GM19324 (cell line): ENCODE results near the gene DOCK4.
"Not testable (repeated sequence)": the region's sequence is repeated elsewhere in the genome, so short reads cannot be mapped to it uniquely, and the experiment has no call there.

Experiments
- ATAC-seq: cut with Tn5 transposase; IDR thresholded peaks from one replicate; pipeline ENCODE4 v1.9.1; 2021; ENCODE audit warnings: mild to moderate bottlenecking, moderate library complexity; ENCODE audit not compliant: unreplicated experiment, low FRiP score

Gene DOCK4

DNA sequence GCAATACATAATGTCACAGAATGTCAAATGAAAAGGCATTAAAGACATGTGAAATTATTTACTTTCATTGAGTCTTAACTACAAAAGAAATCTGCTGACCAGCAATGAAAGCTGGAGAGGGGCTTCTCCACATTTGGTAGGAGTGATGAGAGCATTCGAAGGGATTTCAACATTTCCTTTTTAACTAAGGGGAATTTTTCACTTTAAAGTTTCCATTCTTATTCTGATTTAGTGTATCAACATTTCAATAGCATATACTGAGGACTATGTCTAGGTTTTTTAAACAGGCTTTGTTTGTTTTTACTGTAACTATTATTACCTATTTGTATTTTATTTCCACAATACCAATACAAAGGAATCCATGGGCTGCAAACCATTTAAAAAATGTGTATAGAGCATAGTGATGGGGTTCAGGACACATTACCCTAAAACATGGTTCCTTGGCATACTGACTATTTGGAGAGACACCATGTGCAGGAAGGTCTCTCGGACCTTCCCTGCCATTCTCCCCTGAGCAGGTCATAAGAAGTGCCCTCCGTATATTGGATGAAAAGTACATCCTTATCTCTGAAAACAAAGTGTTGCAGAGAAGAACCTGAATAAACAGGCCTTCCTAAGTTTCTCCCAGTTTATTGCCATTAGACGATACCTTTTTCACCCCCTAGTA lies 278.7 kb downstream of the DOCK4 start:
- ATAC-seq: no peak

DNA sequence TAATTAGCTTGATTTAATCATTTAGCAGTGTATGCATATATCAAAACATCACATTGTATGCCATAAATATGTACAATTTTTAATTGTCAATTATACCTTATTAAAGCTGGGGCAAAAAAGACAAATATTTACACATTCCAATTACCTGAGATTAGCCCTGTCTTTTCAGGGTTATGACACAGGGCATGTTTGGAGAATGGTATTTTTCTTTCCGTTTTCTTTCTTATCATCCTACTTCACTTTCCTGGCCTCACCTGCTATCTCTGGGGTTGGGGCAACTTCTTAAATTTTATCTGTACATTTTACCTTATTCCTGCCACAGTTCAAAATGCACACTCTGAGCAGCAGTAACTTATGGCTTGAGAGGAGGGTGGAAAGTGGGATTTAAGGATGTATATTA lies 285.9 kb downstream of the DOCK4 start:
- ATAC-seq: no peak

DNA sequence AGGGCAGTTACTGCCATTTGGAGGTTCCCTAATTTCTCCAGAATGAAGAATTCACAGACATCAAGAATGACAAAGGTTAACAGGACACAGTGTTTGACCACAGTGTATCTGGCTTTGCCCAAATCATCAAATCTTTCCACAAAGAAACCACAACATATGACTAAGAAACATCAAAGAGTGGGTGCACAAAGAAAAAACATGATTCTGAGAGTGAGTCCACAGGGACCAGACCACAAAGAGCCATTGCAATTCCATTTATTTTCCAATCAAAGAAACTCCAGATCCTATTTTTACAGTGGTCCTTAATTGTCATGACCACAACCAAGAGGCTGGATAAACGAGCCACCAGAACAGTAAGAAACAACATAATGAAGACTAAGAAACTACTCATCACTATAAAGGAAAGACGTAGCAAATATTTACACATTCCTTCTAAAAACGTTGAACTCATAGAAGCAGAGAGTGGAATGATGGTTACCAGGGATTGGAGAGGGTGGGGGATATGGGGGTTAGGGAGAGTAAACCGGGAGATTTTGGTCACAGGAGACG lies 286.5 kb downstream of the DOCK4 start:
- ATAC-seq: no peak

DNA sequence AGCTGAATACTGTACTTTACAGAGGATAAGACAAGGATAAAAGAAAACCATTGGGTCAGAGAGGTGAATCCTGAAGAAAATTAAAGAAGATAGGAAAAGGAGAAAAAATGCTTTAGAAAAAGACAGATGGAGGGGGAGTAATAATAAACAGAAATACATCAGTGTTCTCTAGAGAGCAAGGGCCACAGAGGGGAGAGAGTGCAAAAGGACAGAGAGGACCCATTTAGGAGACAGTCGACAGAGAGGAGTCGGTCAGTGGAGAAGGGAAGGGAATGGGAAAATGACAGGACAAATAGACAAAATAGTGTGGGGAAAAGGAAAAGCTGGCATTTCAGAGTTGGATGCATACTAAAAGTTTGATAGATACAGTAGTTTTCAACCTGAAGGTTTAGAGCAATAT lies 287.0 kb downstream of the DOCK4 start:
- ATAC-seq: no peak

DNA sequence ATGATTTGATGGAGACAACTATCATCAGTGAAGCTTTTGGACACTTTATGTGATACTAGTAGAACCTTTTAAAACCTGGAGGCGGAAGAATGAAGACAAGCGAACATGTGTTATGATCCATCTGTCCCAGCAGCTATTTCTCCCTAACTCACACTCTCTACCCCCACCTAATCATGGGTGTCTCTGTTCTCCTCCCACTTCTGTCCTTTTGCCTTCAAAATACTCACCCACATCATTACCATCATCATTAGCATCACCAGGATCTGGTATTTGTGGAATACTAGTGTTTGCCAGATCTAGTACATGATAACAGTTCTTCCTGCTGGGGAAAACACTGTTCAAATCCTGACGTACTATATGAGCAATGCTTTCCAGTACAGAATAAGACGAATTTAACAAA lies 287.7 kb downstream of the DOCK4 start:
- ATAC-seq: no peak

DNA sequence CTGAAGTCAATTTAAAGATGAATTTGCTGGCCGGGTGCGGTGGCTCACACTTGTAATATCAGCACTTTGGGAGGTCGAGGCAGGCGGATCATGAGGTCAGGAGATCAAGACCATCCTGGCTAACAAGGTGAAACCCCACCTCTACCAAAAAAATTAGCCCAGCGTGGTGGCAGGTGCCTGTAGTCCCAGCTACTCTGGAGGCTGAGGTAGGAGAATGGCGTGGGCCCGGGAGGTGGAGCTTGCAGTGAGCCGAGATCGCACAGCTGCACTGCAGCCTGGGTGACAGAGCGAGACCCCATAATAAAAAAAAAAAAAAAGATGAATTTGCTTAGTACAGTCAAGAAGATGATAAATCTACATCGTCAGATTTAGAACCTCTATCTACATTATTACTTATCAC lies 288.8 kb downstream of the DOCK4 start:
- ATAC-seq: not testable (repeated sequence)

DNA sequence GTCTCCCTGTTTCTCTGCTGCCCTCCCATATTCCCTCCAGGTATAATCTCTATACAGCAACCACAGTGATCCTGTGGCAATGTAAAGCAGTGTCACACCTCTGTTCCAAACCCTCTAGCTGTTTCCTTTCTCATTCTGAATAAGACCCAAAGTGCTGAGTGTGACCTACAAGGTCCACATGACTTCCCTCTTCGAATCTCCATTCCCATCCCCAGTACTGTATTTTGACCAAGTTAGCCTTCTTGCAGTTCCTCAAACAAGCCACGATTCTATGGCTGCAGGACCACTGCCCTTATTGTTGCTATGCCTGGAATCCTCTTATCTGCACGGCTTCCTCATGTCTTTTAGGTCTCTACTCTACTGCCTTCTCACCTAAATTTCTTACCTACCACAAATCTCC lies 291.9 kb downstream of the DOCK4 start:
- no peak for ATAC-seq

DNA sequence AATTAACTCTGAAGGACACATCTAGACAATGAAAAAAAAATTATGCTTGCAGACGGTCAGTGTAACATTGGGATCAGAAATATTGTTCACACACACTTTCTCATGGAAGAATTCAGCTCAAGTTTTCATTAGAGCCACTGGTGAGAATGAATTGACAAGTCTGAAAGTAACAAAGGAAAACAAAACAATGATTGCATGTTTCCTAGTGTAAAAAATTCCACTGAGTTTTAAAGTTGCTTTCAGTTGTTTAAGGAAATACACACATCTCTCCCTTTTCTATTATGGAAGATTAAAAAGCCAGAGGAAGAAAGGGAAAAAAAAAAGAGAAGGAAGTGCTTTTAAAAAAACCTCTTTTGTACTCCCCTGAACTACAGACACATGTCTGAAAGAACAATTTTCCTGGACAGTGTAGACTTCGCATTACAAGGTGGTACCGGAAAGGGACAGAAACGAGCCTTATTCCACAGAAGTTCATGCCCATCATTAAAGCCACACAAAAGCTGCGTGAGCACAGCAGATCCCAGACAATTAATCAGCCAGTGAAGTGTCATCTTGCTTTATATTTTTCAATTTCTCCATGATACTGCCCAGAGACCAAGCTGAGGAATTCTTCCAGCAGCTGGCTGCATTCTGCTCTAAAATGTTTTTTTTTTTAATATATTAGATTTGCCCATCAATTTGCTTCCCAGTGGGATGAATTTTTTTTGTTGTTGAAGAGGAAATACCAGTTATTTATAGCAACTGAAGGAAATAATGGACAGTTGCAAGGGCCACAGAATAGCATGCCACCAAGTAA lies 294.8 kb downstream of the DOCK4 start:
- ATAC-seq: no peak

DNA sequence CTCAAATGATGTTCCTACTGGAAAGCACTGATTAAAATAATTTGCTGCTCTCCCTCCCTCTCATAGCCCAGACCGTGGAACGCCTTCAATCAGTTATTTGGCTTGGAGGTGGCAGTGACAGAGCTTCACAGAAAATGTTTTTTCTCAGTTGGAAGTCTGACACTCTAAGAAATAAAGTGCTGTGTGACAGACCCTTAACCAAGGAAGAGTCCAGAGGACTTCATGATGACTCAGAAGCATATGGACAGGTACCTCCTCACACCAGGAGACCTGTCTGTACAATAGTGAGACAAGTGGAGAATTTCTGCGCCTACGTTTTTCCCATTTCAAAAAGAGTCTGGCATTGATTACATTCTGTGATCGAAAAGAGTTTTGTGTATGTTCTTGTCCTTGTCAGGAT lies 295.5 kb downstream of the DOCK4 start:
- ATAC-seq: no peak

DNA sequence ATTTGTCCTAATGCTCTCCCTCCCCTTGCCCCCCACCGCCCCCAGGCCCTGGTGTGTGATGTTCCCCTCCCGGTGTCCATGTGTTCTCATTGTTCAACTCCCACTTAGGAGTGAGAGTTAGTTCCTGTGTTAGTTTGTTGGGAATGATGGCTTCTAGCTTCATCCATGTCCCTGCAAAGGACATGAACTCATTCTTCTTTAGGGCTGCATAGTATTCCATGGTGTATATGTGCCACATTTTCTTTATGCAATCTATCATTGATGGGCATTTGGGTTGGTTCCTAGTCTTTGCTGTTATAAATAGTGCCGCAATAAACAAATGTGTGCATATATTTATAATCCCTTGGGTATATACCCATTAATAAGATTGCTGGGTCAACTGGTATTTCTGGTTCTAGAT lies 297.5 kb downstream of the DOCK4 start:
- not testable (repeated sequence) for ATAC-seq

DNA sequence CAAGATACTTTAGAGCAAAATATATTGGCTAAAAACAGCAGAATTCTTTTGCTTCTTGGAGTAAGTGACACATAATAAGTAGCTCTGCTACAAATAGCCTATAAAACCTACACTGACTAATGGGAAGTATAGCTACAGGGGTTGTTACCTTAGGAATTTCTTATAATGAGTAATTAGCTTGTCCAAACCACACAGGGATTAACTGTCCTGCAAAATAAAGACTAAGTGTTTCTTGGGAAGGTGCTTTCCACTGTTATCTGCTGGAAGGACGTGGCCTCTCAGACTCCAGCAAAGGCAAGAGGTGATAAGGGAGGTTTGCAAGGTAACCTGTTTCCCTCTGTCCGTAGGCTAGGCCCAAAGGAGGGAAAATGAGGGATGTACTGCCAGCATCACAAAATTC lies 302.4 kb downstream of the DOCK4 start:
- ATAC-seq: no peak

DNA sequence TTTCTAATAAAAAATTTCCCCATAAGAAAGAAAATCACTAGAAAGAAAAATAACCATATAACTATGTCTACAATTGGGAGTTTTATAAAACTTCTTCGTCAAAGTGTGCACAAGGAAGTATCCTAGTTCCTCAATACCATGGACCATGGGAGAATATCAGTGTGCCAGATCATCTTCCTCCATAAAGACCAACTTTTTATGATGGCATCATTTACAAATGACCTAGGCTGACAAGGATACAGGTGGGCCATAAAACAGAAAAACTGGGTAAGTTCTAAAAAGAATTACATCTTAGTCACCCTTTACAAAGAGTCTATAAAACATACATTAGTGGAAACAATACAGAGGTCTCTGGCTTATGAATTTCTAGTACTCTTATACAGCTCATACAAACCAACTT lies 303.2 kb downstream of the DOCK4 start:
- no peak for ATAC-seq

DNA sequence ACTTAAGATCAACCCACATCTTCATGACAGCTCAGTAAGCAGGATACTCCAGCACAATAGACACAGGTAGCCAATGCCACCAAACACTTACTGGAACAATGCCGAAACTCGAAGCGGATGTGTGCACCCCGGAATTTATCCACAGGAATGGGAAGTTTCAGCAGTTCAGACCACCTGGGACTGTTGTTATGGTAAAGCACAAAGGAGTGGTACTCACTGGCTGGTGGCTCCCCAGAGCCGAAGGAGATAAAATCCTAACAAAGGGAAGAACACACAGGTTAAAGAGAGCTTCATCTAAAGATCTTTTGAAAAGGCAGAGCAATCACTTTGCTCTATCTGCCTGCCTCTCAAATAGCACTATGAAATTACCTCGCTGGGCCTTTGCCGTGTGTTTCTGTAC lies 305.9 kb downstream of the DOCK4 start:
- no peak for ATAC-seq

DNA sequence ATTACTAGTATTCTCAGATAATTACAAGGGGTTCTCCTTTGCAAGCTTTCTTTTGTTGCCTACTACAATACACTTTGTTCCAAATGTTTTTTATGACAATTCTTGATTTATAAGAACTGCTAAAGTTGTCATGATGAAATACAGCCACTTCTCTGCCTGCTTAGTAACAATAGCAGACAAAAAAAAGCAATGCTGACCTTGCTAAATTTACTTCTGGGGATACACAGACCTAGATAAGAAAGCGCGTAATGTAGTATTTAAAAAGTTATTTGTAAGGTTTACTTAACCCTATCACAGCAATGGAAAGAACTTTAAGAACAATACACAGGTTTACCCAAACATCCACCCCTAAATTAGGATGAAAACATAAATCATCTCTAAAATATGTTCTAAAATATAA lies 311.1 kb downstream of the DOCK4 start:
- no peak for ATAC-seq

DNA sequence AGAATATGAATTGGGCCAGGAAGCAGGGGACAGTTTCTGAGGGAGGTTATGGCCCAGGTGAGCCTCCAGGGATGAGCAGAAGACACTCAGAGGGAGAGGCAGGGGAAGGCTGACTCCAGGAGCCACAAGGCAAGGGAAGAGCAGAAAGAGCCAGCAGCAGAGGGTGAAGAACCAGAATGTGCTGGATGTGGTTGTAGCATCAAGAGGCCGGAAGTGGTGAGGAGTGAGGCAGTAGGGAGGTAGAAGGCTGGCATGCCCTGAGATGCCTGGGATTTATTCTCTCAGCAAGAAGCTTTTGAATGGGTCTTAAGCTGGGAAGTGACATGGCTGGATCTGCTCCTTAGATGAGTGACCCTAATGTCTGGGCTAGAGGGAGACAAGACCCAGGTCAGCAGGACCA lies 311.7 kb downstream of the DOCK4 start:
- ATAC-seq: no peak

DNA sequence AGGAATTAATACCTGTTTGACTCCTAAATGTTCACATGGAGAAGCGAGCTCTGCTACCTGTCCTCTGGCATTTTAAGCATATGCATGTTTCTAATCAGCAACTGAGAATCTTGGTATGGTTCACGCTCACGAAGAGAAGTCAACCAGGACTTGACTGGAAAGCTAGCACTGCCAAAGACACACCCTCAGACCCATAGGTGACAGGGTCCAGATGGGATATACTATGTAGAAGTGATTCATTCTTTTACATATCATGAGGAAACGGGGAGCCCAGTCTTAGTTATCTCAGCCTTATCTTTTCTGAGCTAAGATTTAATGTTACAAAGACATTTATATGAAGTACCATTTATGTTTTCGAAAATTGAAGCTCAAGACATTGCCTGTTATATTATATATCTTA lies 313.0 kb downstream of the DOCK4 start:
- no peak for ATAC-seq

DNA sequence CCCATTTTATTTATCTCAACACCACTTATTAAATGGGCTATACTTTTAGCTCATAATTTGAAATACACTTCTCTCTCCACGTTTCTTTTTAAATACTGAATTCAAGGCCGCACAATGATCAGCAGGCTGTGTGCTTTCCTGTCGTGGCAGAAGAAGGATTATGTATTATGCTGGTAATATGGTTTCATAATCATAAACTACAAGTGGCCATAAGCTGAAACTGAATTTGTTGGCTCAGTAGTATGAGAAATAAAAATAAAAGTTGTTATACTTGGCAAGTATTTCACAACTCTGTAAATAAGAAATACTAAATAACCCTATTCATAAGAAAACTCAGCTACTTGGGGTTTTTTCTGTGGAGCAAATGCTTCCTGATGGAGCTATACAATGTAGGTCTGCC lies 313.6 kb downstream of the DOCK4 start:
- ATAC-seq: no peak

DNA sequence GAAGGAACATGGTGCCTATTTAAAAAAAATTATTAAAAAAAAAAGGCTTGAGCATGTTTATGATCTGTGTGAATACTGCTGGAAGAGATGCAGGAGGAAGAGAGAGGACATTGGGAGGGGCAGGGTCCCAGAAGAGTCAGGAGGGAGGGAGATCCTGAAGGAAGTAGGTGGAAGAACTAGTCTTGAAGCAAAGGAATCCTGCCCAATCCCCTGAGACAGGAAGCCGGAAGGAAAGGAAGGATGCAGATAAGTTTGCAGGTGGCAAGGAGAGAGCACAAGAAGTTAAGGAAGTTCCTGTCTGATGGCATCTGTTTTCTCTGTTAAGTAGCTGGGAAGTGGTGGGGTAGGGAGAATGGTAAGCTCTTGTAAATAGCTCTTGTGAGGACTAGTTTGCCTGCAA lies 318.5 kb downstream of the DOCK4 start:
- ATAC-seq: no peak

DNA sequence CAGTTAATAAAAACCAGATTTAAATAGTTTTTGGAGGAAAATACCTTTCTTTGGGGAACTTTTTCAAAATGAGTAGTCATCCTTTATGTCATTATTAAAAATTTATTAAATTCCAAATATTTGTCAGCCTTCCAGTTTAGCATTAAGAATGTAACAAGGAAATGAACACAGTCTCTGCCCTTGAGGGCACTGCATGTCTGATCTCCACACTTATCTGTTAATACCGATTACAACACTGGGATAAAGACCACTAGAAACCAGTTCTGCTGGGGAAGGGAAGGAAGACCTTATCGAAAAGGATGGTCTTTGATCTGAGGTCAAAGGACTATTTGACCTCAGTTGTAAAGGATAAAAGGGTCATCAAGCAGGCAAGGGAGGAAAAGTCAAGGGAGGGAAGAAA lies 320.0 kb downstream of the DOCK4 start:
- ATAC-seq: no peak

DNA sequence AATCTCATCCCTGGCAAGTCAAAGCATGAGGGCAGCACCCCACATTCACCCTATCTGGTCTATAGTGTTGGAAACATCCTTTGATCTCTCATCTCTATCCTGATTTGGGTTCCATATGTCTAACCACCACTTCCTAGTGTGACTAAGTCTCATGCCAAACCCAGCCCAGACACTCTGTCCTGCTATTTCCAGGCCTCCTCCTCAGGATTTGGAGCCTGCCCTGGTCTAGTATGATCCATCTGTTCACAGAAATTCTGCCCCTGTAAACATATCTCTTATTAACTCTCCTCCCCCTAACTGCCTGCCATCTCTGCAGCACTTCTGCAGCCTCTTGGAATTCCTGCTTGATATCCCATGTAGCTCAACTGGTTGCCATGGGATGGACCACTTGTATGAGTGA lies 323.0 kb downstream of the DOCK4 start:
- no peak for ATAC-seq

DNA sequence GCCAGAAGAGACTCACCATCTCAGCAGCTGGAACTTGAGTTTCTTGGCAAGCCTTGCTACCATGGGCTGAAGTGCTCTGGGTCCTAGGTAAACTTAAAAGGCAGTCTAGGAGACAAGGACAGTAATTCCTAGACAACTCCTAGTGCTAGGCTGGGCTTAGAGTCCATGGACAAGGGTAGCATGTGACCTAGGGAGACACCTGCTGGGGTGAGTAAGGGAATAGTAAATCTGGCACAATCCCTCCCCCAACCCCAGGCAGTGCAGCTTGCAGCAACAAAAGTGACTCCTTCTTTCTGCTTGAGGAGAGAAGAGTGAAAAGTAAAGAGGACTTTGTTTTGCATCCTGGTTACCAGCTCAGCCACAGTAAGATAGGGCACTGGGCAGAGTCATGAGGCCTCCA lies 327.4 kb downstream of the DOCK4 start:
- no peak for ATAC-seq

DNA sequence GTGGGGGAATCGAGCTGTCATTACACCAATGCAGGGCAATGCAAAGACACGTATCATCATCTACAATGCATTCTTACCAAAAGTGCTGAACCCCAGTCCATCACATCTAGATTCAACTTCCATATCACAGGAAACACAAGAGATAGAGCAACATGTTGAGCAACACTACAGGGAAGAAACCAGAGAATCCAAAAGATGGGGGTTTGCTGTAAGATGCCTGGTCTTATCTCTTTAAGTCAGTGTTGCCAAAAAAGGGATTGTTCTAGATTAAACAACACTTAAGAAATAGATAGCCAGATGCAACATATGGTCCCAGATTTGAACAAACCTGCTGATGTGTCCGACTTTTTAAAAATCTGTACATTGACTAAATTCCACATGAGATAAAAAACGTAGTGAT lies 328.3 kb downstream of the DOCK4 start:
- no peak for ATAC-seq
